ENCODE data around the gene TMPRSS7.

GRCh38 chr3:112116748-112117186, 82.2 kb downstream of the TMPRSS7 start:
- TF ChIP-seq POLR2A (IDR thresholded peaks at IDR 0.05) (no peak), CTCF (IDR thresholded peaks at IDR 0.05 in 8 of 11, conservative IDR thresholded peaks at IDR 0.05 in 3 of 11) (no peak)
